Inflammatory macrophage (primary cell): ENCODE results near the gene FCRL3.

ENCODE experiments used
- DNase-seq, 2 donors: peaks; one replicate each; pipeline ENCODE4 v3.0.0-alpha.2; 2020 to 2022
- total RNA-seq, 18 experiments: gene quantifications; one replicate each; lab custom pipeline; 2026; ENCODE audit warnings: mixed read lengths in 6 of 18, inconsistent platforms in 2 of 18; lab: John Stamatoyannopoulos, UW

FCRL3 gene
- 0 to 0.25 (median 0.05) reads per million in 18 experiments for total RNA-seq

DNA sequence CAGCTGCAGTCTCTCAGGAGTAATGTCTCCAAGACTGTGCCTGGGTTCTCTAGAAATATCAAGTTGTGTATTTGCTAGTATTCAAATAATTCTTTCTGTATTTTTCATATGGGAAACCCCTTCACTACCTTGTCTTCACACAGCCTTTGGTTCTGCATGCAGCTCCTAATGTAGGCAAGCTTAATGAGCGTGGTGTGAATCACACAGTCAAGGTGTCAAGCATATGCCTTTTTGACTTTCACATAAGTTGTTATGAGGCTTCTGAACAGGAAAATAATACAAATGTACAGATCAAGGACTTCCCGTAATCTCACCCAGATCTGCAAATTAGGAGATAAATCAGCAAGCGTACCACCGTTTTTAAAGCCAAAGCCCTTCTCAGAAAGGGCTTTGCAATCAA, at the start of gene FCRL3:
FCRL3 (minus strand) TSS at position 38 of the 400 bp plus-strand sequence. CDS start 280 bp downstream, outside the sequence.
- DNase-seq: no peak

GRCh38 chr1:157748262-157748817, 47.8 kb upstream of the FCRL3 start:
- DNase-seq: no peak

GRCh38 chr1:157739229-157739901, 38.8 kb upstream of the FCRL3 start:
- DNase-seq: no peak

- DNase-seq: peak in 1 of 2 donors; percentile 9
Measured at GRCh38 chr1:157735991-157736390, 35.4 kb upstream of the FCRL3 start.

DNA sequence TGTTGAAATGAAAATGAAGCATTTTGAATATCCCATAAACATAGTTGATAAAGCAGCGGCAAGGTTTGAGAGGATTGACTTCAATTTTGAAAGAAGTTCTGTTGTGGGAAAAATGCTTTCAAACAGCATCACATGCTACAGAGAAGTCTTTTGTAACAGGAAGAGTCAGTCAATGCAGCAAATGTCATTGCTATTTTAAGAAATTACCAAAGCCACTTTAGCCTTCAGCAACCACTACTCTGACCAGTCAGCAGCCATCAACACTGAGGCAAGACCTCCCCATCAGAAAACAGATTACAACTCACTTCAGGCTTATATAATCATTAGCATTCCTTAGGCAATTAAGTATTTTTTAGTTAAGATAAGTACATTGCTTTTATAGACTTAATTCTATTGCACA, 33.8 kb upstream of the FCRL3 start:
- peak; percentile 90 to 94 for DNase-seq

DNA sequence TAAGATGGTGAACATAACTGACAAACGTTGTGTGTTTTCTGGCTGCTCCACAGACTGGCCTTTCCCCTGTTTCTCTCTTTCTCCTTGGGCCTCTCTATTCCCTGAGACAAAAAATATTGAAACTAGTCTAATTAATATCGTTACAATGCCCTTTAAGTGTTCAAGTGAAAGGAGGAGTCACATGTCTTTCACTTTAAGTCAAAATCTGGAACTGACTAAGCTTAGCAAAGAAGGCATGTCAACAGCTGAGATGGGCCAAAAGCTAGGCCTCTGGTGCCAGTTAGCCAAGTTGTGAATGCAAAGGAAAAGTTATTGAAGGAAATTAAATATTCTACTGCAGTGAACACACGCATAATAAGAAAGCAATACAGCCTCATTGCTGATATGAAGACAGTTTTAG, 32.2 kb upstream of the FCRL3 start:
- DNase-seq: no peak

DNA sequence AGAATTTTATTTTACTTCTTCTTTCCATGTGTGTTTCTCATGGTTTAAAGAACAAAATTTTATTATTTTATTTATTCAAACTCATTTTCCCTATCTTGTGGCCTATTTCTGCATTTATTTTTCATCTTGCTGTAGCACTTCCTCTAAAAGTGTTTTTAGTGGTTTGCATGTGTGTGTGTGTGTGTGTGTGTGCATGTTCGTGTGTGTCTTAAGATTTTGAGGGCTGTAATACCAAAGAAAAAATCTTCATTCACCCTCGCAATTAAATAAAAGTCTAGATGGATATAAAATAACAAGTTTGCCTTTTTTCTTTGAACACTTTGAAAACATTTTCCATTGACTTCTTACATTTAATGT, 24.6 kb upstream of the FCRL3 start:
- DNase-seq: peak; percentile 59 to 73

DNA sequence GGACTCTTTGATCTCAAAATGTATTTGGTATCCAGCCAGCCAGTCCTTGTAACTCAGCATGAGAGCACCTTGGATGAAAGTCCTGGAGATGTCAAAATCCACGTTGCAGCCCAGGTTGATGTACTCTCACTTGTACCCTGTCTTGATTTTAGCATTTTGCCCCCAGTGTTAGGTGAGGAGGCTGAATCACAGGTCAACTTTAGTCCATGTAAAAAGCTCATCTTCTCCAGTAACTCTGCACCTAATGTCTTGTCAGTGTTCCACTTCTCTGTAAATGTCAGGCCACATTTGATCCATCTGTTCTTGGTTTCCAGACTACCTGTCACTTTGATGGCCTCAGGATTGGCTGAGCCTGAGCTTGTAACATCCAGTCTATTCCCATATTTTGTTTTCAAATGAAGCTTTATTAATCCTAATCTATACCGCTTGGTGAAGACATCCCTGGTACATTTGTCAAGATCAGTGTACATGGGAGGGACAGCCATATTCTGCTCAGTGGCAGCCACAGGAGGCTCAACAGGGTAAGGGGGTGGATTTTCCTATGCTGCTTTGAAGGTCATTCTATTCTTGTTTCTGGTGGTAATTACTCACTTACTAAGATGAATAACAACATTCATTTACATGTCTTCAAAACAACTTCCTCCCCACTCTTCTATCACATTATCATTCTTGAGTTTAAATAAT, 24.1 kb upstream of the FCRL3 start:
- peak in 1 of 2 donors; percentile 11 for DNase-seq

DNA sequence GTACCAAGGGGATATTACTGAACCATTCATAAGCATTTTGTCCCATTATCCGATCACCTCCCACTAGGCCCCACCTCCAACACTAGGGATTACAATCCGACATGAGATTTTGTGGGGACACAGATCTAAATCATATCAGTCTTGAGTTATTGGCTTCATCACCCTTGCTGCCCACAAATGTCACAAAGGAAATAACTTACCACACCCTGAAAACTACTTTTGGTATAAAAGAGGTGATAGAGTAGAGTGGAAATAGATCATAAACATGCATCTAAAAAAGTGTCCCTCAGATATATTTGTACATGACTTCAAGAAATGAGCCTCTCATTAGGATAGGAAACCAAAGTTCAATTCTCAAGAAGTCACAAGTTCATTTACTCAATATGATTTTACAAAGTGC, 22.6 kb upstream of the FCRL3 start:
- no peak for DNase-seq

- no peak for DNase-seq
Measured at GRCh38 chr1:157721985-157722384, 21.4 kb upstream of the FCRL3 start.

GRCh38 chr1:157715736-157716135, 15.2 kb upstream of the FCRL3 start:
- DNase-seq: no peak

DNA sequence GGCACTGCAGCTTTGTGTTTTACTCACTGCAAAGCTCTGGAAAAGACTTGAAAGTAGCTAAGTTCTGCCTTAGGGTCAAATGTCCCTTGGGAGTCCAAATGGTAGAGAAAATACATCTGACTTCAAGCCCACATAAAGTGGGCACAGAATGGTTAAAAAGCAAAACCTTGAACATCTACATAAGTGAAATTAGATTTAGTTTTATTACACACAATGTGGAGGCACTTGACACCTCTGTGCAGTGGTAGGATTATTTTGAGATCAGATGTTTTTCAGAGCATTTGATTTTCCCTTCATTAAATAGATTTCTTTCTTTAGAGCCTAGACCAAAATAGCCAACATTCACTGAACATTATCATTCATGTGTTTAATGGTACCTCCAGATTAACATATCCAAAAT, 11.2 kb upstream of the FCRL3 start:
- DNase-seq: no peak

GRCh38 chr1:157704878-157705277, 4.3 kb upstream of the FCRL3 start:
- DNase-seq: no peak

DNA sequence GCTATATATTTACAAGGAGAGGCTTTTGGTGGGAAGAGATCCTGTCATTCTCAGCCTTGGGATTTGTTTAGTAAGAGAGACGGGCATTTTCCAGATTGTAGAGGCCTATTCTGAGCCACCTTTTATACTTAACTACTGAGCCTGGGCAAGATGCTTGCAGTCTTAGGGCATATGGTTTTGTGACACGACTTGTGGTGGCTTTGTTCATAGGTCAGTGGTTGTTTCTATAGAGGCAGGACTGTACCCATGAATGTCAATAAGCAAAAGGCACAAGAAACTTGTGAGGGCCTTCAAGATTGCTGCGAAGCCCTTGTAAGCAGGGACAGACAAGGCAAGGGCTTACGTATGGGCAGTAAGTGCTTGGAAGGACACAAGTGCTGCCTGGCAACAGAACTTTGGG, 3.4 kb upstream of the FCRL3 start:
- DNase-seq: no peak

DNA sequence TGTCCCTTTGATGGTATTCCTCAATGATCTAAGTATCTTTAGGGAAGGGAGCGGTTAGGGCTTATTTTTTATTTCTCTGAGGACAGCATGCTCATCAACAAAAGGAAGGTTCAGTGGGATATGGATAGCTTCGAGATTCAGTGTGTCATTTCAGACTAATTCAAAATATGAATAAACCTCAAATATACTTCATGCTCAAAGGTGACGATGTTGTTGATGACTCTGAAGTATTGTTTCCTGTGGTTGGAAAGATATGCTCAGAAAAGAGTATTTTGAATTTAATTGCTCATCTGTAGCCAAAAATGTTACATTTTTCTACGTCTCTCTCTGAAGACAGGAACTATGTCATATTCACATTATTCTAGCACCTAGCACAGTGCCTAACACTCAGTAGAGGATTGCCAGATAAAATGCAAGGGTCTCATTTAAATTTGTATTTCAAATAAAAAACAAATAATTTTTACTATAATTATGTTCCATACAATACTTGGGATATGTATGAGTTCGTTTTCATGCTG, 1.8 kb upstream of the FCRL3 start:
- DNase-seq: no peak

DNA sequence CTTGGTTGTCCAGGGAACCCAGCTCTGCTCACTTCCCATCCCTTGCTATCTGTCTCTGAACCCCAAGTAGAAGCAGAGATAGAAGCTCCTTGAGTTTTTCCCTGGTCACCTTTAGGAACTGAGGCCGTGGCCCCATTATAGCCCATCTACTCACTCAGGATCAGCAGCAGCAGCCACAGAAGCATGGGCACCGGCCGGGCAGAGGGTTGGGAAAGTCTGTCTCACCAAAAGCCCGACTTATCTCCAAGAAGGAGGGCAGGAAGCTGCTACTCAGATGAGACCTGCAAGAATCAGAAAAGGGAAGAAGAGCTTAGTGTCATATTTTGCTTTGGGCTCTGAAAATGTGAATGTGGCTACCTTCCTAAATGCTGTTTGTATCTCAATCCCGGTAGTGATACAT, 264 bp downstream of the FCRL3 start:
- DNase-seq: no peak

DNA sequence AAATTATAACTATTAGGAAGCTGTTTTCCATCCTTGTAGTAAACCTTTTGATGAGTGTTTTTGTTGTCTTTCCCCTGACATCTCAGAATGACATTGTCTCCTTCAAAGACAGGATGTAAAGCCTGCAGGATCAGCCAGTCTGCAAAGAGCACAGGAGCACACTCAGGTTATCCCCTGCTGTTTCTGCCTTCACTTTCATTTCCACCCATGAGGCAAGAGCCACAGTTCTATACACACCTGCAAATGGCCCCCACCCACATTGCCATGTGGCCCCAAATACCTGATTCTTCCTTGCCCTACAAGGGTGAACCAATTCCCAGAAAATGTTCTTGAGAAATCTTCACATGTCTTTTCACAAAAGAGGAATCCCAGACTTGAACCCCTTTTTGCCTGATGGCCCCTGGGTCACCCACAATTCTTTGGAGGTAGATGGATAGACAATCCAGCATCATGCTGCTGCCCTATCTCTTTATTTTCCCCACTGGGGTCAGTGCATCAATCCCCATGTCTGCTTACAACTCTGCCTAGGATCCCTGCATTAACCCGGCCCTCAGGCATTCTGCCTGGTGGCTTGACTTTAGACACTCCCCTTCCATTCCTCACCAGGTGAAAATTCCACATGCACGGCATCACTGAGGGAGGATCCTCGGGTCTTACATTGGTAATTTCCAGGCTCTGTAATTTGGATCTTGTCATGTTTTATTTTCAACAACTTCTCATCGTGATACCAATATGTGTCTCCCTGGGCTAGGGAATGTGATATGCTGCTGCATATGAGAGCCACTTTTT, 2.6 kb downstream of the FCRL3 start:
- DNase-seq: no peak

GRCh38 chr1:157696966-157697628, 3.5 kb downstream of the FCRL3 start:
- DNase-seq: no peak

GRCh38 chr1:157695417-157695816, 5.2 kb downstream of the FCRL3 start:
- DNase-seq: no peak

DNA sequence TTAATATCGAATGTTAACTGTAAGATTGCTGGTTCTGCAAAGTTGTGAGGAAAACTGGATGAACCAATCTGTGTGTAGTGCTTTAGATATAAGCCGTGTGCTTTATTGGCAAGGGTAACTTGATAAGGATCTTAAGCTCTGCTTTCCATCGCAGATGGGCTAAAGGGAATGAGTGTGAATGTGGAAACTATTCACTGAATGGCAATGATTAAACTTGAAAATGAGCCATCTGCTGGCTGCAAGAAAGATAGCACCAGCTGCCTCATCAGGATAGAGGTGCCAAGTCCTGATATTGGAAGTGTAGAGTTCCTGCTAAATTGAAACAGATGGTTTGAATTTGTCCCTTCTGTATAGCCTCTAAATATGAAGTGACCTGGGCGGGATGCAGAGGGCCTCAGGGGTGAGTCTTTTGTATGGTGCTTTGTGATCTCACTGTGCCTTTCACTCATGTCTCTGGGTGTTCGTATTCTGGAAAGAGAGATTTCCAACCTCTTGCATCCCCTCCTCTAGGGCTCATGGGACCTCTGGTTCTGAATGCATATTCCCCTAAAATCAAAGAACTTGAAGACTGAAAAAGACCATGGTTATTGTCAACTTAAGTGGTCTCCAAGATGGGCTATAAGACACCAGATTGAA, 9.2 kb downstream of the FCRL3 start:
- peak; percentile 30 to 32 for DNase-seq

DNA sequence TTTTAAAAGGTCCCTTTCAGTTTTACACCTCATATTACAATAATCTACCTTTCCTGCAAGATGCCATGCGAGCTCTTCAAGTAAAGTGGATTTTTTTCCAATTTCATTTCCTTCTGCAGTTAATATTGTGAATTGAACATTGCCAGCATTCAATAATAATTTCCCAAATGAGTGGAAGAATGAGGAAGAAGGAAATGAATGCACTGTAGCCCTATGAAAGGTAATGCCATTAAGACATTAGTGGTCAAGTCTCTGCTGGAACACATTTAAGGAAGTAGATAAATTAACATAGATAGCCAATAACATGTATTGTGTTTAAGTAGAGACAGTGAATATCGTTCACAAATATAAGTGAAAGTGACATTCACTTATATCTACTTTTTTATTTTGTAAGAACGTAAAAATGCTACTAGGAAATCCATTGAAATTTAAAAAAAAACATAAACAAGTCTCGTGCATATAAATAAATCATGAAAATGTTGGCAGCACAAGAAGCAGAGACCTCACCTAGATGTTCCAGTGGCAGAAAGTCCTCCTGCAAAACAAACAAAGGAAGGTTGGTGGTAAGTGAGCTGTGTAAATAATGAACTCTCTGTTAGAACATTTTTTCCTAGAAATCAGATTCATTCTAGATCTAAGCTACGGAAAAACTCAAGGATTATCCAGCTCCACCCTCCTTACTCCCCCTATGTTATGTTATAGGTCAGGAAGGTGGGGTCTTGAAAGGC, 17.7 kb downstream of the FCRL3 start:
- no peak for DNase-seq
